Uterus (tissue), 4 donors: ENCODE results near the gene COL19A1. TPM values are rescaled to one million over a fixed set of nuclear protein-coding genes. Genes with fewer than 3 reads are reported as not detected.

Experiments used
- DNase-seq, 2 donors: peaks; one replicate each; pipeline ENCODE4 v3.0.0-alpha.2; 2019 to 2020
- H3K27ac ChIP-seq, 2 donors: fragments of 200-600 bp; sonication (generic); 1 replicate in 1 of 2; 2 replicates in 1 of 2; pipeline ENCODE4 v1.5.1; 2016 to 2018
- H3K27me3 ChIP-seq, 2 donors: fragments of 200-600 bp; sonication (generic); one replicate each; pipeline ENCODE4 v1.5.1; 2018 to 2019; ENCODE audit warnings: control low read depth in 1 of 2
- H3K36me3 ChIP-seq, 2 donors: fragments of 200-600 bp; sonication (generic); one replicate each; pipeline ENCODE4 v1.5.1; 2019; ENCODE audit warnings: control low read depth in 1 of 2
- H3K4me1 ChIP-seq, 2 donors: fragments of 200-600 bp; sonication (generic); one replicate each; pipeline ENCODE4 v1.5.1; 2018 to 2019; ENCODE audit warnings: control low read depth in 1 of 2
- H3K4me3 ChIP-seq, 2 donors: fragments of 200-600 bp; sonication (generic); 1 replicate in 1 of 2; 2 replicates in 1 of 2; pipeline ENCODE4 v1.5.1; 2018 to 2019; ENCODE audit warnings: mild to moderate bottlenecking in 1 of 2
- H3K9me3 ChIP-seq, 2 donors: fragments of 200-600 bp; sonication (generic); one replicate each; pipeline ENCODE4 v1.5.1; 2019; ENCODE audit warnings: control low read depth in 1 of 2
- POLR2A ChIP-seq, 2 donors: fragments of 450-650 bp; IDR thresholded peaks; one replicate each; pipeline ENCODE4 v1.6.1; 2016; ENCODE audit warnings: antibody characterized with exemption in 2 of 2, mild to moderate bottlenecking in 1 of 2, moderate library complexity in 1 of 2
- intact Hi-C: fragments of 100-400 bp; cut with DNase I; formaldehyde crosslinking; loops from one replicate; pipeline ENCODE4 v1.15.1; 2023; ENCODE audit warnings: low total_unique reads
- small RNA-seq: library from RNA; depleted of rRNA; stranded (forward); fragments of <200 nt; gene quantifications from one replicate; pipeline ENCODE3, GENCODE V24; 2016
- total RNA-seq, 4 donors: library from RNA; depleted of rRNA in 3 of 4; stranded (reverse); fragments of >200 nt in 3 of 4; gene quantifications; one replicate each; pipeline versions ENCODE4 v1.1.0 to v1.2.4, GENCODE V29; 2014 to 2023
- TF ChIP-seq, protein P1 (sequence below), 4 experiments: fragments of 200-600 bp in 2 of 4; fragments of 450-650 bp in 2 of 4; sonication (generic) in 2 of 4; IDR thresholded peaks; one replicate each; pipeline ENCODE4 v1.5.1; 2016 to 2019; ENCODE audit warnings: antibody characterized with exemption in 4 of 4, mild to moderate bottlenecking in 2 of 4, moderate library complexity in 1 of 4
- donor health status: DM: yes; HTN: yes; CAD: no.

Gene COL19A1
- total RNA-seq, 4 donors from 2014 or later = under 0.01 to 0.28 TPM; not detected in 2

DNA sequence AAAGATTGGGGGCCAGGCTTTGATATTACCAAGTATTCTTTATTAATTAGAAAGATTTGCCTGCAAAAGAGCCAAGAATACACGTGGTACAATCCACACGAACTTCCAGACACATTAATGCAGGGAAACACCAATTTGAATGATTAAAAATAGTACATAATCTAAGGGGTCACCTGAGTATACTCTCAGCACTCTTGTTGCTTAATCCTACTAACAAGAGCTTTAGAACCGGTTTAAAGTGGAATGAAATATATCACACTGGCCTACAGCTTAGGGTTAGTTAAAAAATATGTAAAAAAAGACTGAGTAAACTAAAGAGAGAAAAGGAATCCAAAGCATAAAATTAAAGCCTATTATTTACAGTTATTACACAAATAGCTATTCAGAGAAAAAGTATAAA, 387.6 kb downstream of the COL19A1 start:
- DNase-seq = no peak
- Histone ChIP-seq H3K9me3 (no peaks in the 10 kb centered on the region), H3K27me3 (no peaks in the 10 kb centered on the region), H3K27ac (no peak overlapping the region), H3K36me3 (no peaks in the 10 kb centered on the region), H3K4me1 (no peaks in the 10 kb centered on the region), H3K4me3 (no peak overlapping the region)
- TF ChIP-seq, protein P1, sequence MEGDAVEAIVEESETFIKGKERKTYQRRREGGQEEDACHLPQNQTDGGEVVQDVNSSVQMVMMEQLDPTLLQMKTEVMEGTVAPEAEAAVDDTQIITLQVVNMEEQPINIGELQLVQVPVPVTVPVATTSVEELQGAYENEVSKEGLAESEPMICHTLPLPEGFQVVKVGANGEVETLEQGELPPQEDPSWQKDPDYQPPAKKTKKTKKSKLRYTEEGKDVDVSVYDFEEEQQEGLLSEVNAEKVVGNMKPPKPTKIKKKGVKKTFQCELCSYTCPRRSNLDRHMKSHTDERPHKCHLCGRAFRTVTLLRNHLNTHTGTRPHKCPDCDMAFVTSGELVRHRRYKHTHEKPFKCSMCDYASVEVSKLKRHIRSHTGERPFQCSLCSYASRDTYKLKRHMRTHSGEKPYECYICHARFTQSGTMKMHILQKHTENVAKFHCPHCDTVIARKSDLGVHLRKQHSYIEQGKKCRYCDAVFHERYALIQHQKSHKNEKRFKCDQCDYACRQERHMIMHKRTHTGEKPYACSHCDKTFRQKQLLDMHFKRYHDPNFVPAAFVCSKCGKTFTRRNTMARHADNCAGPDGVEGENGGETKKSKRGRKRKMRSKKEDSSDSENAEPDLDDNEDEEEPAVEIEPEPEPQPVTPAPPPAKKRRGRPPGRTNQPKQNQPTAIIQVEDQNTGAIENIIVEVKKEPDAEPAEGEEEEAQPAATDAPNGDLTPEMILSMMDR (IDR thresholded peaks at IDR 0.05) = no peak
- TF ChIP-seq POLR2A (IDR thresholded peaks at IDR 0.05) = no peak
- intact Hi-C loops = no loop called here

GRCh38 chr6:70254784-70255183, 388.4 kb downstream of the COL19A1 start:
- H3K9me3 ChIP-seq = no peaks in the 10 kb centered on the region
- DNase-seq = no peak
- H3K27me3 ChIP-seq = no peaks in the 10 kb centered on the region
- TF ChIP-seq, protein P1 (IDR thresholded peaks at IDR 0.05) = no peak
- TF ChIP-seq POLR2A (IDR thresholded peaks at IDR 0.05) = no peak
- H3K36me3 ChIP-seq = no peaks in the 10 kb centered on the region
- intact Hi-C loops = no loop called here
- H3K4me3 ChIP-seq = no peak overlapping the region
- H3K4me1 ChIP-seq = no peaks in the 10 kb centered on the region
- no peak overlapping the region for H3K27ac ChIP-seq

DNA sequence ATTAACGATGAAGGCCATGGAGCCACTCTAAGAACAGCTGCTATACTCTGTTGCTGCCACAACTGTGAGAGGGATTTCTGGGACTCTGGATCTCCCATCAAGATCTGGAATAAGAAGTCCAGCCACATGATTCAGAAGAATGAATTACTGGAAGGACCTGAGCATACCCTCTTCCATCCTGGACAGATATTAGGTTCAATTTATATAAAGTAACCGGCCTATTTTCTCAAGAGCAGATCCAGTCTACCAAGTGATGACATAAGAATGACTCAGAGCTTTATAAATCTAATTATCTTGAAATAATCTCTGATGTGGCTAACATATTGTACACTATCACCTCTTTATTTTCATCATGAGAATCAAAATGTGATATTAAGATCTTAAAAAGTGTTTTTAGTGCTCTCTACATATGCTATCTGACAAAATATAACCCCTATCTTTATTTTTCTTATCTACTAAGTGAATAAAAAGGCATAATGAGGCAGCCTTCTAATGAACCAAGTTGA, 391.5 kb downstream of the COL19A1 start:
- intact Hi-C loops = no loop called here
- Histone ChIP-seq H3K27ac (no peak overlapping the region), H3K9me3 (no peaks in the 10 kb centered on the region), H3K36me3 (no peaks in the 10 kb centered on the region), H3K27me3 (no peaks in the 10 kb centered on the region), H3K4me3 (no peak overlapping the region), H3K4me1 (no peaks in the 10 kb centered on the region)
- TF ChIP-seq, protein P1 (IDR thresholded peaks at IDR 0.05) = no peak
- no peak for TF ChIP-seq POLR2A (IDR thresholded peaks at IDR 0.05)
- no peak for DNase-seq

GRCh38 chr6:70258483-70258882, 392.1 kb downstream of the COL19A1 start:
- Histone ChIP-seq H3K36me3 (no peaks in the 10 kb centered on the region), H3K4me1 (no peaks in the 10 kb centered on the region), H3K27me3 (no peaks in the 10 kb centered on the region), H3K9me3 (no peaks in the 10 kb centered on the region), H3K27ac (no peak overlapping the region), H3K4me3 (no peak overlapping the region)
- TF ChIP-seq, protein P1 (IDR thresholded peaks at IDR 0.05) = no peak
- TF ChIP-seq POLR2A (IDR thresholded peaks at IDR 0.05) = no peak
- DNase-seq = no peak
- intact Hi-C loops = no loop called here

Small RNA genes lying within 50 kb of the gene (small RNA-seq; reads per million reads assigned to genes)
- gene RPL37P15 = not detected

Other genes starting within 250 kb of the COL19A1 start
- 10 to 100 TPM; 16.9 to 82.4 (median 69.9) TPM for gene LMBRD1, start 69.5 kb upstream of the COL19A1 start, total RNA-seq